ENCODE data around the gene PRM1. TPM values are rescaled to one million over a fixed set of nuclear protein-coding genes. Genes with fewer than 3 reads are reported as not detected.

The PRM1 gene
- total and polyA plus RNA-seq, 2 of the 13 experiments (the other 11 are each of a cell fraction or from before 2014, with no cell fraction given), result not detected

DNA sequence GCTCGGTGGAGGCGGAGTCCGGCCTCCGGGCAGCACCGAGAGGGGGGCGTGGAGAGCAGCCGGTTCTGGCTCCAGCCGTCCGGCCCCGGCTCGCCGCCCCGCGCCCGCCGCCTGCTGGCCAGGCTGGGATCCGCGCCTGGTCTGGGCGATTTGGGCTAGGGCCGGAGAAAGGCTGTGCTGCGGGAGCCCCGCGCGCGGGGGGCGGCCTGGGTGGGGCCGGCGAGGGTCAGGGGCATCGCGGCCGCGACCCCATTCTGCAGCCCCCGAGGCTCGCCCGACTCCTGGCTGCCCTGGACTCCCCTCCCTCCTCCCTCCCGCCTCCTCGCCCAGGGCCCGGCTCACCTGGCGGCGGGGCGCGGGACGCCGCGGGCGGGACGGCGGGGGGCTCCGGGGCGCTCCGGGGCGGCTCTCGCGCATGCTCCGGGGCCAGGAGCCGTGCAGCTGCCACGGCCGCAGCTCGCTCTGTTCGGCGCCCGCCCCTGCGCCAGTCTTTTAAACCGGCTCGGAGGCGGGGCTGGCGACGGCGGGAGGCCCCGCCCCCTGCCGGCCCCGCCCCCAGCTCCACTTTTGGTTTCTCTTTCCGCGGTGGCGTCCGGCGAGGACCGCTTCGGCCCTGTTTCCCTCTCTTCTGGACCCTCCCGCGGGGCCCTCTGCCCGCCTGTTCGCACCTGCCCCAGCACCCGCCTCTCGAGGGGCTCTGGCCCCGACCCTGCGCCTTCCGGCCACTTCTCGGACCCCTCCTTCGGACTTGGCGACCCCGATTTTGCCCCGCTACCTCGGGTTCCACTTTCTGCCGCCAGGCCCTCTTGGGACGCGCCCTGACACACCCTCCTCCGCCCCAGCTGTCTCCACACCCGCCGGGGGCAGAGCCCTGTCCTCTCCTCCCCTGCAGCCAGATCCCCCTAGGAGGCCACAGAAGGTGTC lies 25.1 kb downstream of the PRM1 start, which contains the start of gene SOCS1 (continued):
- TF ChIP-seq FUBP1 (CRISPR knock-in tag; IDR thresholded peaks at IDR 0.05; ENCODE audit: borderline replicate concordance), result no peak
- no peak for TF ChIP-seq ARNT (IDR thresholded peaks at IDR 0.05)
- peak; percentile 57 for TF ChIP-seq KAT8 (CRISPR knock-in tag; IDR thresholded peaks at IDR 0.05)
- no peak for TF ChIP-seq JUND (CRISPR knock-in tag; IDR thresholded peaks at IDR 0.05)
- TF ChIP-seq ZNF446 (CRISPR knock-in tag; IDR thresholded peaks at IDR 0.05), result peak; percentile 60; the same call in 1 of the 2 replicates
- TF ChIP-seq FOXJ3 (CRISPR knock-in tag; IDR thresholded peaks at IDR 0.05; ENCODE audit: borderline replicate concordance), result peak; percentile 61
- TF ChIP-seq ZFP82 (CRISPR knock-in tag; IDR thresholded peaks at IDR 0.05; ENCODE audit: borderline replicate concordance), result no peak; the same call in none of the 2 replicates
- TF ChIP-seq, protein P1, sequence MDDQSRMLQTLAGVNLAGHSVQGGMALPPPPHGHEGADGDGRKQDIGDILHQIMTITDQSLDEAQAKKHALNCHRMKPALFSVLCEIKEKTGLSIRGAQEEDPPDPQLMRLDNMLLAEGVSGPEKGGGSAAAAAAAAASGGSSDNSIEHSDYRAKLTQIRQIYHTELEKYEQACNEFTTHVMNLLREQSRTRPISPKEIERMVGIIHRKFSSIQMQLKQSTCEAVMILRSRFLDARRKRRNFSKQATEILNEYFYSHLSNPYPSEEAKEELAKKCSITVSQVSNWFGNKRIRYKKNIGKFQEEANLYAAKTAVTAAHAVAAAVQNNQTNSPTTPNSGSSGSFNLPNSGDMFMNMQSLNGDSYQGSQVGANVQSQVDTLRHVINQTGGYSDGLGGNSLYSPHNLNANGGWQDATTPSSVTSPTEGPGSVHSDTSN (CRISPR knock-in tag; IDR thresholded peaks at IDR 0.05; ENCODE audit: borderline replicate concordance), result peak; percentile 62
- TF ChIP-seq ZNF550 (CRISPR knock-in tag; IDR thresholded peaks at IDR 0.05; ENCODE audit: borderline replicate concordance), result peak; percentile 67; the same call in 1 of the 2 replicates
- TF ChIP-seq ZNF678 (CRISPR knock-in tag; IDR thresholded peaks at IDR 0.05), result no peak
- peak; percentile 98 for TF ChIP-seq DRAP1 (CRISPR knock-in tag; IDR thresholded peaks at IDR 0.05)
- no peak for TF ChIP-seq ZBTB1 (CRISPR knock-in tag; IDR thresholded peaks at IDR 0.05; ENCODE audit: borderline replicate concordance)
- TF ChIP-seq ZNF383 (CRISPR knock-in tag; IDR thresholded peaks at IDR 0.05; ENCODE audit: borderline replicate concordance), result no peak; the same call in 1 of the 2 replicates
- TF ChIP-seq ZBTB38 (CRISPR knock-in tag; IDR thresholded peaks at IDR 0.05), result peak; percentile 66
- peak; percentile 88 for TF ChIP-seq SAP130 (CRISPR knock-in tag; IDR thresholded peaks at IDR 0.05; ENCODE audit: low read depth)
- TF ChIP-seq, protein P2, sequence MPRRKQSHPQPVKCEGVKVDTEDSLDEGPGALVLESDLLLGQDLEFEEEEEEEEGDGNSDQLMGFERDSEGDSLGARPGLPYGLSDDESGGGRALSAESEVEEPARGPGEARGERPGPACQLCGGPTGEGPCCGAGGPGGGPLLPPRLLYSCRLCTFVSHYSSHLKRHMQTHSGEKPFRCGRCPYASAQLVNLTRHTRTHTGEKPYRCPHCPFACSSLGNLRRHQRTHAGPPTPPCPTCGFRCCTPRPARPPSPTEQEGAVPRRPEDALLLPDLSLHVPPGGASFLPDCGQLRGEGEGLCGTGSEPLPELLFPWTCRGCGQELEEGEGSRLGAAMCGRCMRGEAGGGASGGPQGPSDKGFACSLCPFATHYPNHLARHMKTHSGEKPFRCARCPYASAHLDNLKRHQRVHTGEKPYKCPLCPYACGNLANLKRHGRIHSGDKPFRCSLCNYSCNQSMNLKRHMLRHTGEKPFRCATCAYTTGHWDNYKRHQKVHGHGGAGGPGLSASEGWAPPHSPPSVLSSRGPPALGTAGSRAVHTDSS (CRISPR knock-in tag; conservative IDR thresholded peaks at IDR 0.05), result 0 out of 2 replicates have a peak, but pooled peaks have one; percentile 69
- peak; percentile 94; the same call in 1 of the 2 replicates for TF ChIP-seq ZNF891 (CRISPR knock-in tag; IDR thresholded peaks at IDR 0.05)
- TF ChIP-seq ZNF484 (CRISPR knock-in tag; IDR thresholded peaks at IDR 0.05; ENCODE audit: borderline replicate concordance, low read depth), result 0 out of 2 replicates have a peak, but pooled peaks have one; percentile 26
- TF ChIP-seq ATF1 (CRISPR knock-in tag; IDR thresholded peaks at IDR 0.05), result no peak
- 0 out of 2 replicates have a peak, but pooled peaks have one; percentile 59 for TF ChIP-seq ZNF556 (CRISPR knock-in tag; IDR thresholded peaks at IDR 0.05; ENCODE audit: borderline replicate concordance)
- no peak for TF ChIP-seq ZNF549 (CRISPR knock-in tag; IDR thresholded peaks at IDR 0.05)
- TF ChIP-seq ZFX (CRISPR knock-in tag; IDR thresholded peaks at IDR 0.05; ENCODE audit: low read depth), result peak; percentile 88
- peak; percentile 62 for TF ChIP-seq ZNF431 (CRISPR knock-in tag; IDR thresholded peaks at IDR 0.05; ENCODE audit: borderline replicate concordance, low read depth)
- TF ChIP-seq KLF9 (CRISPR knock-in tag; IDR thresholded peaks at IDR 0.05; ENCODE audit: low read depth), result peak; percentile 89
- peak; percentile 0 for TF ChIP-seq CCAR2 (optimal IDR thresholded peaks at IDR 0.05; ENCODE audit: low read depth, low read length)
- TF ChIP-seq ARNTL (CRISPR knock-in tag; IDR thresholded peaks at IDR 0.05), result no peak
